Measurements from ENCODE around the gene PTGES3L. TPM values are rescaled to one million over a fixed set of nuclear protein-coding genes. Genes with fewer than 3 reads are reported as not detected.
"Not testable (repeated sequence)": the region's sequence is repeated elsewhere in the genome, so short reads cannot be mapped to it uniquely, and the experiment has no call there.

Gene PTGES3L
- total RNA-seq, 2 donors from 2014 or later, result 4.6 to 7.9 TPM

DNA sequence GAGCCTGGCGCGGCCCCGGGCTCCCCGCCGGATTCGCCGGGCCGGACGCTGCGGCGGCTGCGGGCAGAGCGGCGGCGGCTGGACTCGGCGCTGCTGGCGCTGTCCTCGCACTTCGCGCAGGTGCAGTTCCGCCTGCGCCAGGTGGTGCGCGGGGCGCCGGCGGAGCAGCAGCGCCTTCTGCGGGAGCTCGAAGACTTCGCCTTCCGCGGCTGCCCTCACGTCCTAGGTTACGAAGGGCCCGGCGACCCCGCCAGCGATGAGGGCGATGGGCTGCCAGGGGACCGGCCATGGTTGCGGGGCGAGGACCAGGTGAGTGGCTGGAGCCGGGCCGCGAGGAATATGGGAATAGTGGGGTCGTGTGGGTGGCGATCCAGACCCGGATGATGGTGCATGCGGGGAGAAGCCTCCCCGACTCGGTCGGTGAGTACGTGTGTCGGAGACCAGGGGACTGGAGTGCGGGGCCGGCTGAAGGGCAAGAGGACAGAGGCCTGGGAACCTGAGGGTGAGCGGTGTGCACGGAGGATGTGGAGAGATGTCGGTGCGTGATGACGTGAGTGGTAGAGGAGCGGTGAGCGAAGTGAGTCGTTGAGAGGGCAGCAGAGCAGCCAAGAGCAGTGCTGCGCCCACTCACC, 1.0 kb upstream of the PTGES3L start:
- peak; percentile 85 for DNase-seq
- peaks cover 19% of the 10 kb centered on the region for H3K36me3 ChIP-seq (ENCODE audit: control insufficient read depth, insufficient read depth, low read length)
- no peaks in the 10 kb centered on the region for H3K27me3 Mint-ChIP-seq (ENCODE audit: insufficient read depth)
- H3K4me3 Mint-ChIP-seq, result peak overlapping the region; percentile 96
- H3K4me1 Mint-ChIP-seq, result peaks cover 20% of the 10 kb centered on the region
- H3K36me3 Mint-ChIP-seq (ENCODE audit: low read depth), result peaks cover 20% of the 10 kb centered on the region
- H3K9ac ChIP-seq (ENCODE audit: extremely low read depth, low read length, poor library complexity, severe bottlenecking), result peak overlapping the region; percentile 84
- H3K9me3 ChIP-seq (ENCODE audit: control insufficient read depth, low read length), result no peaks in the 10 kb centered on the region
- H3K27ac ChIP-seq (ENCODE audit: low read depth, low read length), result peak overlapping the region; percentile 51
- TF ChIP-seq, protein P1, sequence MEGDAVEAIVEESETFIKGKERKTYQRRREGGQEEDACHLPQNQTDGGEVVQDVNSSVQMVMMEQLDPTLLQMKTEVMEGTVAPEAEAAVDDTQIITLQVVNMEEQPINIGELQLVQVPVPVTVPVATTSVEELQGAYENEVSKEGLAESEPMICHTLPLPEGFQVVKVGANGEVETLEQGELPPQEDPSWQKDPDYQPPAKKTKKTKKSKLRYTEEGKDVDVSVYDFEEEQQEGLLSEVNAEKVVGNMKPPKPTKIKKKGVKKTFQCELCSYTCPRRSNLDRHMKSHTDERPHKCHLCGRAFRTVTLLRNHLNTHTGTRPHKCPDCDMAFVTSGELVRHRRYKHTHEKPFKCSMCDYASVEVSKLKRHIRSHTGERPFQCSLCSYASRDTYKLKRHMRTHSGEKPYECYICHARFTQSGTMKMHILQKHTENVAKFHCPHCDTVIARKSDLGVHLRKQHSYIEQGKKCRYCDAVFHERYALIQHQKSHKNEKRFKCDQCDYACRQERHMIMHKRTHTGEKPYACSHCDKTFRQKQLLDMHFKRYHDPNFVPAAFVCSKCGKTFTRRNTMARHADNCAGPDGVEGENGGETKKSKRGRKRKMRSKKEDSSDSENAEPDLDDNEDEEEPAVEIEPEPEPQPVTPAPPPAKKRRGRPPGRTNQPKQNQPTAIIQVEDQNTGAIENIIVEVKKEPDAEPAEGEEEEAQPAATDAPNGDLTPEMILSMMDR (conservative IDR thresholded peaks at IDR 0.05), result peak; percentile 57
- H3K4me3 ChIP-seq (ENCODE audit: low read length), result peak overlapping the region; percentile 86
- WGBS, 2 experiments (ENCODE audit: insufficient coverage in 1 of 2, insufficient read length in 1 of 2), result 0 to 2% methylated on average over 42 to 67 of the region's 67 CpGs
- peaks cover 5% of the 10 kb centered on the region for H3K4me1 ChIP-seq (ENCODE audit: control insufficient read depth, insufficient read depth, low read length)
- H3K27me3 ChIP-seq (ENCODE audit: control insufficient read depth, insufficient read depth, low read length, poor library complexity, severe bottlenecking), result no peaks in the 10 kb centered on the region
- H3K9me3 Mint-ChIP-seq, result no peaks in the 10 kb centered on the region
- peak overlapping the region; percentile 98 for H3K27ac Mint-ChIP-seq

DNA sequence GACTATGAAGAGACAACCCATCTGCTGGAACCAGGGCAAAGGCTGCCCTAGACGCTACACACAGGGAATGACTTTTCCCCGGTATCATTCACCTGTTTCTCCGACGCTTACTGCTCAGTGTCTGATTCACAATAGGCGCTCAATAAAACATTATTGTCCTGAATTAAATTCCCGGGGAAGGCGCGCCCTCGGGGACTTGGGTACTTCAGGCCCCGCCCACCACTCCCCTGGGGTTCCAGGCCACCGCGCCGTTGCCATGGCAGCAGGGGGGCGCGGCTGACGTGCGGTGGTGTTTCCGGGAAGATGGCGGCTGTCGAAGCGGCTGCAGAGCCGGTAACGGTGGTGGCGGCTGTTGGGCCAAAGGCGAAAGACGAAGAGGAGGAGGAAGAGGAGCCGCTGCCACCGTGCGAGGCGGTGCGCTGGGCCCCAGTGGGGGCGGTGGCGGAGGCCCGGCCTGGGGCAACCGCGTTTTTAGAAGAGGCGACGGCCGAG, 440 bp upstream of the PTGES3L start, which contains the start of gene RUNDC1:
TSS of gene RUNDC1 (plus strand) at position 292 of the 492 bp plus-strand sequence. CDS start at position 304, 12 bp downstream.
- Histone ChIP-seq H3K27me3 (ENCODE audit: control insufficient read depth, insufficient read depth, low read length, poor library complexity, severe bottlenecking) (no peaks in the 10 kb centered on the region), H3K4me3 (ENCODE audit: low read length) (peak within 1 kb of the TSS; percentile 86), H3K27ac (ENCODE audit: low read depth, low read length) (peak within 1 kb of the TSS; percentile 66), H3K9me3 (ENCODE audit: control insufficient read depth, low read length) (no peaks in the 10 kb centered on the region), H3K9ac (ENCODE audit: extremely low read depth, low read length, poor library complexity, severe bottlenecking) (peak within 1 kb of the TSS; percentile 84), H3K36me3 (ENCODE audit: control insufficient read depth, insufficient read depth, low read length) (peaks cover 13% of the 10 kb centered on the region), H3K4me1 (ENCODE audit: control insufficient read depth, insufficient read depth, low read length) (peaks cover 5% of the 10 kb centered on the region)
- peak; percentile 98 for DNase-seq
- no peaks in the 10 kb centered on the region for H3K9me3 Mint-ChIP-seq
- peaks cover 16% of the 10 kb centered on the region for H3K36me3 Mint-ChIP-seq (ENCODE audit: low read depth)
- H3K4me3 Mint-ChIP-seq, result peak within 1 kb of the TSS; percentile 96
- 0 to 3% methylated on average over 8 to 39 of the region's 39 CpGs for WGBS, 2 experiments (ENCODE audit: insufficient coverage in 1 of 2, insufficient read length in 1 of 2)
- peaks cover 20% of the 10 kb centered on the region for H3K4me1 Mint-ChIP-seq
- peak within 1 kb of the TSS; percentile 98 for H3K27ac Mint-ChIP-seq
- no peaks in the 10 kb centered on the region for H3K27me3 Mint-ChIP-seq (ENCODE audit: insufficient read depth)
- TF ChIP-seq, protein P1 (conservative IDR thresholded peaks at IDR 0.05), result no peak

DNA sequence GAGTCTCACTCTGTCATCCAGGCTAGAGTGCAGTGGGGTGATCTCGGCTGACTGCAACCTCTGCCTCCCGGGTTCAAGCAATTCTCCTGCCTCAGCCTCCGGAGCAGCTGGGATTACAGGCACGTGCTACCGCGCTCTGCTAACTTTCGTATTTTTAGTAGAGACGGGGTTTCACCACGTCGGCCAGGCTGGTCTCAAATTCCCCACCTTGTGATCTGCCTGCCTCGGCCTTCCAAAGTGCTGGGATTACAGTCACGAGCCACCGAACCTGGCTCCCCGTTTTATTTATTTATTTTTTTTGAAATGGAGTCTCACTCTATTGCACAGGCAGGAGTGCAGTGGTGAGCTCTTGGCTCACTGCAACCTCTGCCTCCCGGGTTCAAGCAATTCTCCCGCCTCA, 4.2 kb downstream of the PTGES3L start:
- not testable (repeated sequence) for H3K27ac ChIP-seq (ENCODE audit: low read depth, low read length); H3K27ac Mint-ChIP-seq; H3K4me1 ChIP-seq (ENCODE audit: control insufficient read depth, insufficient read depth, low read length); H3K36me3 ChIP-seq (ENCODE audit: control insufficient read depth, insufficient read depth, low read length); H3K27me3 Mint-ChIP-seq (ENCODE audit: insufficient read depth); H3K9me3 Mint-ChIP-seq; H3K4me3 ChIP-seq (ENCODE audit: low read length); H3K4me3 Mint-ChIP-seq; H3K27me3 ChIP-seq (ENCODE audit: control insufficient read depth, insufficient read depth, low read length, poor library complexity, severe bottlenecking); DNase-seq; H3K9ac ChIP-seq (ENCODE audit: extremely low read depth, low read length, poor library complexity, severe bottlenecking); H3K4me1 Mint-ChIP-seq; H3K9me3 ChIP-seq (ENCODE audit: control insufficient read depth, low read length)
- WGBS, 2 experiments (ENCODE audit: insufficient coverage in 1 of 2, insufficient read length in 1 of 2), result 91 to 92% methylated on average over 14 to 16 of the region's 16 CpGs
- H3K36me3 Mint-ChIP-seq (ENCODE audit: low read depth), result peaks cover 11% of the 10 kb centered on the region

Measured in endodermal cell (in vitro differentiated cells).